NT2/D1 (cell line): Measurements from ENCODE around the gene DEDD.

Experiments
- SUZ12 ChIP-seq: IDR thresholded peaks from 2 replicates; pipeline ENCODE4 v1.6.1; 2011; ENCODE audit not compliant: insufficient read length, insufficient read depth; ENCODE audit errors: extremely low read depth
- ZNF274 ChIP-seq: IDR thresholded peaks from 2 replicates; pipeline ENCODE4 v1.6.1; 2011; ENCODE audit warnings: mild to moderate bottlenecking, low read depth, low read length

DNA sequence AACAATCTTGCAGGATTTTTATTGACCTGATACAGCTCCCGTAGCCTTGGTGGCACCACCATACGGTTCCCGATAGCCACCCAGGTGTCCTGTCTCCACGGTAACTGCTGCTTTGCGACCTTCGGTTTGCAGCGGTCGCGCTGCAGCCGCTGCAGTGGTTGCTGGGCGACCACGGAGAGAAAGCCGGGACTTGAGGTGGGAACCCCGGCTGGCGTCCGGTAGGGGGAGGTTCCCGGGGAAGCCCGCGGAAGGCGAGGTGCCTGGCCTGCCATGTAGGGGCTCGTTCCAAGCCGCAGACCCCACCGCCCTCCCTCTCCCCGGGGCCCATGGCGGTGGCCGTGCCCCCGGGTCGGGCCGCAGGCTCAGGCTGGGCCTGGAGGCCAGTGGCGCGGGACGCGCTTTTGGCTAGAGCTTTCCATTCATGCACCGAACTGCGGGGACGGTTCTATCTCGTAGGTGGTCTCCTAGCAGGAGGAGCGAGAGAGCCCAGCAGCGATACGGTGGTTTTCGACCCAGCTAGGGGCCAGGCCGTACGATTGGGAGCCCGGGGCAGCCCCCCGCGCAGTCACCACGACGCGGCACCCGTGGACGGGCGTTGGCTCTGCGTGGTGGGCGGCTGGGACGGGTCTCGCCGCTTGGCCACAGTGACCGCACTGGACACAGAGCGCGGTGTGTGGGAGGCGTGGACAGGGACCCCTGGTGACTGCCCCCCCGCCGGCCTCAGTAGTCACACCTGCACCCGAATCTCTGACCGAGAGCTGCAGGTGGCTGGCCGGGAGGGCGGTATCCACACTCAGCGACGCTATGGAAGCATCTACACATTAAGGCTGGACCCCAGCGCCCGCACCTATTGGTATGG, 34.0 kb downstream of the DEDD start, which contains the start of gene KLHDC9:
- TF ChIP-seq SUZ12 (no peak), ZNF274 (no peak)
